HUDEP-2 (cell line): ENCODE data around the gene RASGRF2.
"Not testable (repeated sequence)": the region's sequence is repeated elsewhere in the genome, so short reads cannot be mapped to it uniquely, and the experiment has no call there.

ENCODE experiments used
- DNase-seq, 76 experiments: peaks; one replicate each; lab custom pipeline; 2025; ENCODE audit not compliant: unreplicated experiment in 76 of 76; lab: John Stamatoyannopoulos, UW

RASGRF2 gene

DNA sequence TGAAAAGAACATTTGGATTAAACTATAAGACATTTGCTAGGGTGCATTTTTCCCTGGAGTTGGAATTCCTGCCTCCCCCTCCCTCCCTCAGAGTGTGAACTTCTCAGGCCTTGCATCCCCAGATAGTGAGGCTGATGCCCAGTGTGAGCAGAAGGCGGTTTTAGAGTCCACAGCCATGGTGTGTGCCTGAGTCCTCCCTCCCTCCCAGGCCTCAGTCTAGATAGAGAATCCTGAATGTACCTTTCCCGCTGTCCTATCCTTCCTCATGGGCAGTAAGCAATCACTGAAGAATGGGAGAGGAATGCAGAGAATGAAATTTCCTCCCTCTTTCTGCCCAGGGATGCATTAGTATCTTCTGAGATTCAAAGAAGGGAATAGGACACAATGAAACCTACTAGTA, 108.5 kb downstream of the RASGRF2 start:
- DNase-seq: no peak

DNA sequence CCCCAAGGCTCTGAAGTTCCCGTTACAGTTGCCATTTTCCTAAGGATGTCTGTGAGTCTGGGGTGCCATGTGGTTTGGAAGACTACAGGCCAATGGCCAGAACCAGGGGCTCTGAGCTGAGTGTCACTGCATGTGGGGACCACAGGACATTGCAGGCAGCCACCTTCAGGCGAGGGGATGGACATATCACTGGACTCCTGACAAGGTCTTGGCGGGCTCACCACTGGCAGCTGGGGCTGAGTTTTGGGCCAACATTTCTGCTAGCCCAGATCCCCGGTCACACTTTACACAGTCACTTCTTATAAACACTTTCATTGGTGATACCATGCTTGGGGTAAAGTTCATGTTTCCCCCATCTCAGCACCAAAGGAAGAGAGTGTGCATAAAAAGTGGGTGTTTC, 109.8 kb downstream of the RASGRF2 start:
- DNase-seq: no peak

DNA sequence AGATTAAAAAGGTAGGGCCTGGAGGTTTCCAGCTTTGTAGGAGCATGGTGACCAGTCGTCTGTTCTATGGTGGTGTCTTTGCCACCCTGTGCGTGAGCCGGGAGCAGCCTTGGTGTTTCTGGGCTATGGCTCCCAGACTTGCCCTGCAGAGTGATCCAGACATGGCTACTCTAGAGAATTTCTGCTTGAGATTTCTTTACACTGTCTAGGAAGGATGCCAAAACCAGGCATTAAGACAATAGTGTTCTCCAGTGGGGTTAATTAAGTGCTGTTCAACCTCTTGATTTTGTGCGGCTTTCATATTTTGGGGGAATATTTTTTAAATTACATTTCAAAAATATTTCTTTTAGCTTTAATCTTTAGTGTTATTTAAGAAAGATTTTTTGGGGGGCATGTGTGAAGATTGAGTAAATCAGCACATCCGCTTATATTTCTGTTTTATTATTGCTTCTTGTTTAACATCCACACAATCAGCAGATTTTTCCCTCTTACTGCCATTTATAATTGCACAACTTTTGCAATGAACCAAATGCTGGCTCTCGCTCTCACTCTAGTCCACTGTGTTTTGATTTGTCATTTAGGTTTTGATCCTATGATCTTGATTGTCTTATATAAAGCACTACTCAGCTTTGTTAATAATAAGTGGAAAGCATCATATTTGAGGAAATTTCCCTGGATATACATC, 110.5 kb downstream of the RASGRF2 start:
- no peak for DNase-seq

DNA sequence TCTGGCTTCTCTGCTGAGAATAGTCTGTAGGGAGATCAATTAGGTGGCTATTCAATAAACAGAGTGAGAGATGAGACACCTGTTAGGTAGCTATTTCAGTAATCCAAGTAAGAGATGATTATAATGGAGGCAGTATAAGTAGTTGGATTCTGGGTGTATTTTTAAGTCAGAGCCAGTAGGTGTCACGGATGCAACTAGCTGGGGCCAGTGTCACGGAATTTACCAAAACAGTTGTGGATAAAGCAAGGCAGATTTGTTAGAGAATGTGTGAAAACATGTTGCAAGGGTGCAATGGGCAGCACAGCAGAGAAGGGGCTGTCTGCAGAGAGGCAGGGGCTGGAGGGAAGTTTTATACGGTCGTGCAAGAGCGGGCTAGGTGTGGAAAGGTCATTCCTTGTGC, 114.9 kb downstream of the RASGRF2 start:
- no peak for DNase-seq

DNA sequence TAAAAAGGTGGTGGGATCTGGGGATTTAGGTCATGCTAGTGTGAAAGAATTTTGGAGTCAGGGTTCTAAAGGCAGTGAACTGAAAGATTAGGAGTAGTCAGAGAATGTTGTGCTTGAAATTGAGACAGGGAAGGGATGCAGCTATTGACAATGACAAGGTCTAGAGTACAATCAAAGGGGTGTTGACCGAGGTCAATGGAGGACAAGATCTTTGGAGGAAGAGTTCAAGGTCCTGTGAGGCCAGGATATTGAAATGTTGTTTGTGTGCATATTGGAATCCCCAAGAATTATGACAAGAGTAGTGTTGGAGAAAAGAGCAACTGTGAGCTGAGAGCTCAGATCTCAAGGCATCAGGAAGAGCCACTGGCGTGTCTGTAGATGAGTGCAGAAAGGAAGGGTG, 116.9 kb downstream of the RASGRF2 start:
- DNase-seq: no peak

DNA sequence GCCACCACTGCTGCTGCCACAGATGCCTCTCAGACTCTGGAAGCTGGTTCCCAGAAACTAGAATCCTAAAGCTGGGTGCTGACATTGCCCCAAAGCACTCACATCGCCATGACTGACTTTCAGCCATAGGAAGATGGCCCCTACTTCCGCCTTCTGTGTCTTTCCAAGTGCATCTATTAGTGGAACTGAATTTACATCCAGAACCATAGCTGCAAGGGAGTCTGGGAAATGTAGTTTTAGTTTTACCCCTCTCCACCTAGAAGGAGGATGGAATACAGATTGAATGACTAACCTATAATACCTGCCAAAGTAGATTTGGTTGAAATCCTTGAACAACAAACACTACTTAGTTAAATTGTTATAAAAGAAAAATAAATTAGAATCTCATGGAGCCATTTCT, 118.8 kb downstream of the RASGRF2 start:
- no peak for DNase-seq

DNA sequence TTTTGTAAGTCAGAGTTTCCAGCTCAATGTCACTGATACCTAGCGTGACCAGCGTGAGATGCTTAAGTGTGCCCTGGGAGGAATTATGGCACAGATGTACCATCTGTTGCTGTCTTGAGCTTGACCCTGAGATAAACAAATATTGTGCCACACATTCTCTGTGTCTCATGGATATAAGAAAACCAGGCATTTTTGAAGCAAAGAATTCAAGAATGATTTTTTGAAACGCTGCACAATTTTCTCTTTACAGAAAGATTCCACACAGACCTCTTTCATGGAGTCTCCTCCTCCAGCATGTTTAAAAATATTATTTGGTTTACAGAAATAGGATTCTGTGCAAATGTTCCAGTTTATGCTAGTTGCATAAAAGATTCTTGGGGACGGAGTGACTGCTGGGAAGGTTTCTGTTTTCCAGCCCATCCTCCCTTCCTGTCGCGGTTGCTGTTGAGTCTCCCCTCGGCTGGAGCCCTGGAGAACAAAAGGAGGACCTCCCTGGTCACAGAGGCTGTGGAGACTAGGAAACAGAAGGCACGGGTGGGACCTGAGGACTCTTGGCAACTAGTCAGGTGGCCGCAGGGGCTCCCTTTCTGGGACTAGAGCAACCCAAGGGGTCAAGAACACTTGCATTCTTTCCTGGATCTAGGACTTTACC, 120.8 kb downstream of the RASGRF2 start:
- DNase-seq: no peak

DNA sequence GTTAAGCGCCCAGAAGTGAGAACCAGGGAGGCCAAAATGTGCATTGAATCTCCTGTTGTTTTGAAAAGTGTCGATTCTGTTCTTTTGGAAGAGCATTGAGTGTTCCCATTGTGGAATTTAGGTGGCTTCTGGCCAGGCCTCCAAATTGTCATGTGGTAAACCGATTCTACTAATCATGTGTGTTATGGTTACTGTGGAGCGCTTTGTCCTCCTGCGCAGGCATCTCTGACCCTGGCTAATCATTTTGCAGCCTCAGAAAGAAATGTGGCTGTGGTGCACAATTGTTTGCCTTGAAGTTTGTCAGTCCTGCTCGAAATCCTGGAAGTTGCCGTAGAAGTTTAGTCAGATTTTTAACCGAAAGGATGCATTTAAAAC, 121.3 kb downstream of the RASGRF2 start:
- no peak for DNase-seq

DNA sequence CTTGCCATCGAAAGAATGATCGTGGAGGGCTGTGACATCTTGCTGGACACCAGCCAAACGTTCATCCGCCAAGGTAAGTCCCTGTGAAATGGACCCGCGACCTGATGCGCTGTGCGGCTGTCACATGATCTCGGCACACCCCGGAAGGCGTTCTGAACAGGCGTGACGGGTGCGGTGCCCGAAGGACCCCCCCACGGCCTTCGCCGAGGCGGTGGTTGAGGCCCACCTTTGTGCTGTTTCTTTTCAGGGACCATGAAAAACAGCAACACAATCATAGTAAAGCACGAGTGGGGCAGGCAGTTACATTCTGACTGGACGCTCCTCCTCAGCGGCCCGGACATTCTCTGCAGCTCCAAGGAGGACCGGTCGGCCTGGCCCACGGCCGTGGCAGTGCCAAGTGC, 126.7 kb downstream of the RASGRF2 start:
- DNase-seq: no peak

DNA sequence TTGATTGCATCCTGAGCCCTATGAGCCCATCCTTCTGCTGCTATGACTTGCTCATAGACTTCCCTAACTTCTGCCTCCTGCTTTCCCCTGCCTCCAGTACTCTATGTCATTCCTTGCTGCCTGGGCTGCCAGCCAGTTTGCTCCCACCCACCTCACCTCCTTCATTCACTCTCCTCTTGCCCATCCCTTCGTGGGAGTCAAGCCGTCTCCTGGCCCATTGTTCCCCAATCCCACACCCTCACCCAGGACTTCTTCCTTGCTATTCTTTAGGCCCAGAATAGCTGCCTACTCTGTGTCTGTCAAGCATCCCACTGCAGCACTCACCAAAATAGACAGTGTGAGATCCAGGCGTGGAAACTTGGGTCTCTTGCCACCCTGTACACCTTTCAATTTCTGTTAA, 131.0 kb downstream of the RASGRF2 start:
- no peak for DNase-seq

DNA sequence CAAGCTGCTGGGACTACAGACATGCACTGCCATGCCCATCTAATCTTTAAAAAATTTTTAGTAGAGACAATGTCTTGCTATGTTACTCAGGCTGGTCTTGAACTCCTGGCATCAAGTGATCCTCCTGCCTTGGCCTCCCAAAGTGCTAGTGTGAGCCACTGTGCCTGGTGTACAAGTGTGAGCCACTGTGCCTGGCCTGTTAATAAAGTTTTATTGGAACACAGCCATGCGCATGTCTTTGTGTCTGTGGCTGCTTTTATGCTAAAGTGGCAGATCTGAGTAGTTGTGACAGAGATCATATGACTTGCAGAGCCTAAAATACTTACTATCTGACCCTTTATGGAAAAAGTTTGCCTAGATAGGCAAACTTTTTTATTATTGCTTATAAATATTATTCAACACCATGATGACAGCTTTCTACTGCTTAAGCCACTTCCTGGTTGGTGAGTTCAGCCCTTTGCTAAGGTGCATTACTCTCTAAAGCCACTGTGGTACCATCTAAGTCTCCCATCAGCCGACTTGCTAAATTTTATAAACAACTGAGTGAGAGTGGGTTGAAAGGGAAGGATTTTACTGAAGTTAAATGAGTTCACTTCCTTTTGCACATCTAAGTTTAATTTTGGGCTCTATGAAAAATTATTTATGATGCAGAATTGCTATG, 133.5 kb downstream of the RASGRF2 start:
- DNase-seq: no peak

DNA sequence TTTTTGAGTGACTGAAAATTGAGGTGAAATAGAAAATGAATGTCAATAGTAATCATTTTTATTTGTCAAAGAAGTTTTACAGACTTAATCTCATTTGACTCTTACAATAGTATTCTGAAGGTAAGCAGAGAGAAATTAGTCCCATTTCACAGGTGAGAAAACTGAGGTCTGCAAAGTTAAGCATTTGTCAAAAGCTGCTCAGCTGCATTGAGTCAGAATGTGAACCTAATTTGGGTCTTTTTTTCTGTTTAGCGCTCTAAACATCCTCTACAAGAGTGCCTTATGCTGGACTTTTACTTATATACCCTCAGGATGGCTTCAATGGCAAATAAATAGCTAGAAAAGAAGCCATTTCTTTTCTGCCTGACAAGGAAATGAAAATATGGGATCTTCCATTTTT, 135.7 kb downstream of the RASGRF2 start:
- DNase-seq: no peak

DNA sequence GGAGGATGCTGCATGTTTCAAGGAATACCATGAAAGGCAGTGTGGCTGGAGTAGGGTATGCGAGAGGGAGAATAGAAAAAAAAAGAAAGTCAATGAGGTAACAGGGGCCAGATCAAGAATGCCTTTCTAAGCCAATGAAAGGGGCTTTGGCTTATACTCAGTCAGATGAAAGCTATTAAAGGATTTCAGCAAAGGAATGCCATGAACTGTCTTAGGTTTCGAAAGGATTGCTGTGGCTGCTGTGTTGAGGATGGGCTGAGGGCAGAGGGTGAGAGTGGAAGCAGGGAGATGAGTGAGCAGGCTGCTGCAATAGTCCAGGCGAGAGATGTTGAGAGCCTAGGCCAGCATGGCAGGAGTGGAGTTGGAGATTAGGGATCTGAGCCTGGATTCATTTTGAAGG, 137.6 kb downstream of the RASGRF2 start:
- no peak for DNase-seq

DNA sequence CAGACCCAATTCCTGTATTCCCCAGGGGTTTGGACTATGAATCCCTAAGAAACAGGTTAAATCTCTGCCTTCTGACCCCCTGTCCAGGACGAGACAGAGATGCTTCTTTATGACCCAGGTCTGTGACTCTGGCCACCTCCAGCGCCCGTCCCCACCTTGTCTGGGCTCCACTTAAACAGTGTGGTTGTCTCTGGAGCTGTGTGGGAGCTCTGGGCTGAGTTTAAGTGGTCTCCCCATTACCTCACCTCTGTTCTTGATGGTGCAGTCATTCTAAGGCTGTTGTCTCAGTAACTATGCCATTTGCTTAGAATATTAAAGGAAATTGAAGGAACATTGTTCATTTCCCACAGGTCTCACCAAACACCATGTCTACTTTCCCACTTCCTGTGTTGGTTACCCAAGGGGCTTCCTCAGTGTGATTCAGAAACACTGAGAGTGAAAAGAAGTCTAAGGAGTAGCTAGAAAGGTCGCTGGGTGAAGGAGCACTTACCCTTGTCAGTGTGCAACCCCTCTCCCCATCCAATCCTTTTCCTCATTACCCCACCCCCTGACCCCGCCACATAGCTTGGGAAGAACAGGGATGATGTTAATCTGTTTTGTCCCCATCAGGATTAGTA, 145.2 kb downstream of the RASGRF2 start:
- no peak for DNase-seq

DNA sequence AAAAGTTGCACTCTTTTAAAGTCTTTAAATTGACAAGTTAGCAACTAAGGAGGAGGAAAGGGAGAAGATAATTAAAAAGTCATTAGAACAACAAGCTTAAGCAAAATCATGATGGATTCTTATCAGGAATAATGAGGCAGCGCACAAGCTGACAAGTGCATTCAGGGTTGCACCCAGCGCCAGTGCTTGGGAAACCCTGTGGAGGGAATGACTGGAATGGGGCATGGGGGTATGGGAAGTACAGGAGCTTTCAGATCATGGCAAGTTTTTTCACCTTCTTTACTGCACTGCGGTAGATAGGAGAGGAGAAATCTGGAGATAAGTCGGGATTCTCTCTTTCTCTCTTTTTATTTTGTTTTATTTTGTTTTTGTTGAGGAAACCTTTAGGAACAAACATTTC, 155.1 kb downstream of the RASGRF2 start:
- no peak for DNase-seq

DNA sequence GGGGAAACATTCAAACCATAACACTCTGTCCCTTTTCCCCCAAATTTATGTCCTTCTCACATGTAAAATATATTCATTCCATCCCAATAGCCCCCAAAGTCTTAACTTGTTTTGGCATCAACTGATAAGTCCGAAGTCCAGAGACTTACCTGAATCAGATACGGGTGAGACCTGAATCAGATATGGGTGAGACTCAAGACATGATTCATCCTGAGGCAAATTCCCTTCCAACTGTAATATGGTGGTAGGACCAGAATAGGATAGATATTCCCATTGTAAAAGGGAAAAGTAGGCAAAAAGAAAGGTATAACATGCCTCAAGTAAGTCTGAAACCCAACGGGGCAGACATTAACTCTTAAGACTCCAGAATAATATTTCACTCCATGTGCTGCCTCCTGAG, 157.4 kb downstream of the RASGRF2 start:
- DNase-seq: no peak

DNA sequence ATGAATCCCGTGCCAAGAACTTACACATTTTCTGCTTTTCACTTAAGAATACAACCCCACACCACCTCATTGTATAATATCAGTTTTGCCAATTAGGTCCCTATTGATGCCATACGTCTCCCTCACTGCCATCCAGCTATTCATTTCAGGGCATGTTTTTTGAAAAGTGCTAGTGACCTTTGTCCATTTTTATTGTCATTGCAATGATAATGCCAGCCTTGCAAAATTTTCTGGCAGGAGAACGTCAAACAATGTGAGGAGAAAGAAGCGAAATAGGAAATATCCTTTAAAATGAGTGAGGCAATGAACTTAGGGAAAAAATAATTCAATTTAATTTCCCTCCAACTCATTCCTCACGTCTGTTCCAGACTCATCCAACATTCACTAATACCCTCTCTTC, 161.1 kb downstream of the RASGRF2 start:
- no peak for DNase-seq

DNA sequence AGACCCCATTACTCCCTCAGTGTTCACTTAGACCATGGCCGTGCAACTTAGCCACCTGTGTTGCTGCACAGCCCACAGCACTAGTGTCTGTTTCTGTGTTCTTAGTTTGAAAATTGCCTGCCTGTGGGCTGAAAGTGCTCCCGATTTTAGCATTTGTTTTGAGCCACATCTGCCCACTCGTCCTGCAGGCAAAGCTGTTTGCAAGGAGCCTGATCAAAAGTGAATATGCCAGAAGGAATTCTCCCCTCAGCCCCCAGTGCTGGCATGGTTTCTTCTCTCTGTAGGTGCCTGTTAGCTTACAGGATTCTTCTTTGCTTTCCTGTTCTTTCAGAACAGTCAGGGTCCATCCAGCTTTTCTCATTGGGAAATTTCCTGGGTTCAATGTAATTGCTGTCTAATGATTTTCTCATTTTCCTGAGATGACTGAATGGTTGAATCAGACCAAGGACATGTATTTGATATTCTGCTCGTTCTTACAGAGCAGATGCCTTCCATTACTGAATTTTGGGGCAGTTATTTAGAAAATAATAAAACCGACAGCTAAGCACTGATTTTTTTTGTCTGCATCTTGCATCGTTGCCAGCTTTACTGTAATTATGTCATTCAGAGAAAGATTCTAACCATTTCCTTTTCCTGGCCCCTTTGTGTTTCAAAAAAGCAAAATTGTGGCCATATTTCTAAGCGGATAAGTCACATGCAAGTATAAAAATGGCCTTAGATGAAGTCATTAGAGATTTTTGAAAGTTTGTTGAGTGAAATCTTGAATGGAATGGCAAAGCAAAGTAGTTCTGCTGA, 161.9 kb downstream of the RASGRF2 start:
- no peak for DNase-seq

DNA sequence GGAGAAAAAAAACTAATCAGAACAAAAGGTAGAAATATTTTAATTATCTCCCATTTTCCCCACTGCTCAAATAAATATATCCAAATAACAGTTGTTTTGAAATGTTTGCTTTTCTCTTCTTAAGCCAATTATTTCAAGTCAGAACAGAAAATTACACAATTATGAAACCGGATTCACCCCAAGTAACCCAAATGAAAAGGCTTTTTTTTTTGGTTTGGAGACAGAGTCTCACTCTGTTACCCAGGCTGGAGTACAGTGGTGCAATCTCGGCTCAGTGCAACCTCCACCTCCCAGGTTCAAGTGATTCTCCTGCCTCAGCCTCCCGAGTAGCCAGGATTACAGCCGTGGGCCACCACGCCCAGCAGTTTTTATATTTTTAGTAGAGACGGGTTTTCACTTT, 164.5 kb downstream of the RASGRF2 start:
- DNase-seq: not testable (repeated sequence)

DNA sequence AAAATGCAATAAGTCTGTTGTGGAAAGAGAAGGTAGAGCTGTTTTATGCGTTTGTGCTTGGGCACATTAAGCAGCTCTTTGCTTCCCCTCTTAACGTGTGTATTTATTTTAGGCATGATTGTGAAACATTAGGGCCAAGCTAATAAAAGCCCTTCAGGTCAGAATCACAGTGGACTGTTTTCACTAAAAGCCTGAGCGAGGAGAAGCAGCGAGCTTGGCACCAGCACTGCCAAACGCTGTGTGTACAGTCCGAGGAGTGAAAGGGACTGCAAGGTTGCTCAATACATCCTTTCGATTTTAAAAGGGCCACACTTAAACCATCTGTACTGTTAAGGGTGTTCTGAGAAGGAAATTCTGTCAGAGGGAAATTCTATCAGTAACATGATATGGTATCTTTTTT, 165.8 kb downstream of the RASGRF2 start:
- no peak for DNase-seq

DNA sequence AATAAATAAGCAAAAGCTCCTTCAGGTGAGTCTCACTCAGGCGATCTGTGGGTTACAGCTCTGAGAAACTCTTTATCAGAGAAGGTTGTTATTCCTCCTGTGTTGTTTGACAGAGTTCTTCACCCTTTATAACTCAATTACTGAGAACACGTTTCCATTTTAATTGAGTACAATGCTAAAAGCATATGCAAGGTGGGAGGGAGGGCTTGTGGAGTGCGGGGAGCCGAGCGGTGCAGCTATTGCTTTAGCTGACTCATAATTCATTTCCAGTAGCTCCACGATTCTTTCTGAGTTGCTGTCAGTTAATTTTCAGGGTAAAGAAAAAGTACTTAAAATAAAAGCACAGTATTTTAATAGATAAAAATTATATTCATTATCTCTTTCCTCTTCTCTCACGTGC, 168.3 kb downstream of the RASGRF2 start:
- DNase-seq: no peak
